HepG2 (cell line): ENCODE data around the gene COLQ. TPM values are rescaled to one million over a fixed set of nuclear protein-coding genes. Genes with fewer than 3 reads are reported as not detected.

Experiments
- ESRRA ChIP-seq: sonication (generic); formaldehyde crosslinking; IDR thresholded peaks from 2 replicates; pipeline ENCODE4 v1.5.1; 2020; ENCODE audit warnings: mild to moderate bottlenecking, low read depth, missing genetic modification reagents
- HMGA1 ChIP-seq: sonication (generic); formaldehyde crosslinking; conservative IDR thresholded peaks from 2 replicates; pipeline ENCODE4 v1.4.0; 2020; ENCODE audit warnings: missing genetic modification reagents
- ISX ChIP-seq: sonication (generic); formaldehyde crosslinking; conservative IDR thresholded peaks from 2 replicates; pipeline ENCODE4 v1.5.0; 2020; ENCODE audit warnings: missing genetic modification reagents
- KDM2A ChIP-seq: sonication (generic); formaldehyde crosslinking; IDR thresholded peaks from 2 replicates; pipeline ENCODE4 v1.4.0; 2020; ENCODE audit warnings: low read depth, missing genetic modification reagents, borderline replicate concordance
- NAIF1 ChIP-seq: sonication (generic); formaldehyde crosslinking; IDR thresholded peaks from 2 replicates; pipeline ENCODE4 v1.5.0; 2020; ENCODE audit warnings: mild to moderate bottlenecking, missing genetic modification reagents, borderline replicate concordance
- NFYC ChIP-seq: IDR thresholded peaks from 2 replicates; pipeline ENCODE4 v1.6.1; 2016; ENCODE audit warnings: missing genetic modification reagents, missing compliant biosample characterization
- NR3C1 ChIP-seq: sonication (generic); formaldehyde crosslinking; IDR thresholded peaks from 2 replicates; pipeline ENCODE4 v1.4.0; 2020; ENCODE audit warnings: missing genetic modification reagents
- POLR2AphosphoS5 ChIP-seq: IDR thresholded peaks from 2 replicates; pipeline ENCODE4 v1.6.1; 2012; ENCODE audit warnings: low read depth, low read length
- PREB ChIP-seq: sonication (generic); formaldehyde crosslinking; IDR thresholded peaks from 2 replicates; pipeline ENCODE4 v1.4.0; 2020; ENCODE audit warnings: missing genetic modification reagents
- RBM22 ChIP-seq: fragments of 200-400 bp; formaldehyde crosslinking; optimal IDR thresholded peaks from 2 replicates; pipeline ENCODE3; 2017; ENCODE audit warnings: mild to moderate bottlenecking, low read length, moderate library complexity
- ZNF350 ChIP-seq: sonication (generic); formaldehyde crosslinking; IDR thresholded peaks from 2 replicates; pipeline ENCODE4 v1.4.0; 2020; ENCODE audit warnings: mild to moderate bottlenecking, low read depth, missing genetic modification reagents, borderline replicate concordance
- ZNF598 ChIP-seq: sonication (generic); formaldehyde crosslinking; IDR thresholded peaks from 2 replicates; pipeline ENCODE4 v1.5.1; 2020; ENCODE audit warnings: mild to moderate bottlenecking, missing genetic modification reagents, borderline replicate concordance
- ZNF709 ChIP-seq: sonication (generic); formaldehyde crosslinking; IDR thresholded peaks from 2 replicates; pipeline ENCODE4 v1.5.0; 2020; ENCODE audit warnings: mild to moderate bottlenecking, missing genetic modification reagents
- ZNF761 ChIP-seq: sonication (generic); formaldehyde crosslinking; conservative IDR thresholded peaks from 2 replicates; pipeline ENCODE4 v1.4.0; 2020; ENCODE audit warnings: mild to moderate bottlenecking, missing genetic modification reagents
- ZNF841 ChIP-seq: sonication (generic); formaldehyde crosslinking; IDR thresholded peaks from 2 replicates; pipeline ENCODE4 v1.8.1; 2023; ENCODE audit warnings: missing genetic modification reagents, borderline replicate concordance
- polyA plus RNA-seq, 8 experiments: library from polyadenylated mRNA; depleted of rRNA in 3 of 8; stranded (reverse) in 7 of 8; unstranded in 1 of 8; fragments of >200 nt; fragmentation: Illumina TruSeq in 4 of 8; extraction: Trizol in 4 of 8; gene quantifications; 2 replicates each; pipeline versions ENCODE4 v1.2.1 to v1.2.3, GENCODE V29; 2011 to 2016; ENCODE audit warnings: low read depth in 4 of 8, missing spikeins in 1 of 8, mixed read lengths in 1 of 8; ENCODE audit not compliant: insufficient read depth in 1 of 8
- total RNA-seq, 5 experiments: library from RNA; depleted of rRNA; stranded (reverse); fragments of >200 nt; fragmentation: Illumina TruSeq; extraction: Trizol; gene quantifications; 2 replicates each; pipeline ENCODE4 v1.2.3, GENCODE V29; 2016; ENCODE audit warnings: low read depth in 1 of 5
- TF ChIP-seq, protein P1 (sequence below): sonication (generic); formaldehyde crosslinking; IDR thresholded peaks from 2 replicates; pipeline ENCODE4 v1.5.0; 2020; ENCODE audit warnings: mild to moderate bottlenecking, missing genetic modification reagents

Gene COLQ
- total and polyA plus RNA-seq, 2 of the 13 experiments (the other 11 are each of a cell fraction or from before 2014, with no cell fraction given): 0.31 to 0.46 TPM

DNA sequence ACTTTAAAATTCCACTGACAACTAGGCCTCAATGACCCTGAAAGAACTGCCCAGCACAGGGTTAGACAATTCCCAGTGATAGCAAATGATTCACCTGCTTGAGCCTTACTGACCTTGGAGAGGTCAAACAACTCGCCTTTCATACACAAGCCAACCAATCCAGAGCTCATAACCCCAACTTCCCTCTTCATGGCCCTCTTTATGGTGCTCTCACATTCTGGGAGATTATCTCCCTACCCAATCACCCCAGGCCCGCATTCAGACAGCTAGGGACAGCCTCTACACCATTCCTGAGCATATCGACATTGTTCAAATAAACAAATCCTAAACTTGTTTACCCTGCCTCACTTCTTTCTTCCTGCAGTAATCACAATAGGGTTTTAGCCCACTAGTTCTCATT, 32.2 kb upstream of the COLQ start (continued):
- TF ChIP-seq PREB (CRISPR knock-in tag) (no peak), KDM2A (no peak), ZNF598 (CRISPR knock-in tag) (no peak), HMGA1 (CRISPR knock-in tag) (no peak), NFYC (CRISPR knock-in tag) (peak; percentile 35; the same call in 1 of the 2 replicates), ZNF761 (CRISPR knock-in tag) (no peak), ZNF350 (CRISPR knock-in tag) (no peak), ISX (CRISPR knock-in tag) (no peak), ESRRA (CRISPR knock-in tag) (peak; percentile 91), RBM22 (no peak), POLR2AphosphoS5 (no peak), NR3C1 (CRISPR knock-in tag) (no peak), ZNF709 (CRISPR knock-in tag) (0 out of 2 replicates have a peak, but pooled peaks have one; percentile 20), ZNF841 (CRISPR knock-in tag) (no peak), NAIF1 (CRISPR knock-in tag) (no peak)
- TF ChIP-seq, protein P1, sequence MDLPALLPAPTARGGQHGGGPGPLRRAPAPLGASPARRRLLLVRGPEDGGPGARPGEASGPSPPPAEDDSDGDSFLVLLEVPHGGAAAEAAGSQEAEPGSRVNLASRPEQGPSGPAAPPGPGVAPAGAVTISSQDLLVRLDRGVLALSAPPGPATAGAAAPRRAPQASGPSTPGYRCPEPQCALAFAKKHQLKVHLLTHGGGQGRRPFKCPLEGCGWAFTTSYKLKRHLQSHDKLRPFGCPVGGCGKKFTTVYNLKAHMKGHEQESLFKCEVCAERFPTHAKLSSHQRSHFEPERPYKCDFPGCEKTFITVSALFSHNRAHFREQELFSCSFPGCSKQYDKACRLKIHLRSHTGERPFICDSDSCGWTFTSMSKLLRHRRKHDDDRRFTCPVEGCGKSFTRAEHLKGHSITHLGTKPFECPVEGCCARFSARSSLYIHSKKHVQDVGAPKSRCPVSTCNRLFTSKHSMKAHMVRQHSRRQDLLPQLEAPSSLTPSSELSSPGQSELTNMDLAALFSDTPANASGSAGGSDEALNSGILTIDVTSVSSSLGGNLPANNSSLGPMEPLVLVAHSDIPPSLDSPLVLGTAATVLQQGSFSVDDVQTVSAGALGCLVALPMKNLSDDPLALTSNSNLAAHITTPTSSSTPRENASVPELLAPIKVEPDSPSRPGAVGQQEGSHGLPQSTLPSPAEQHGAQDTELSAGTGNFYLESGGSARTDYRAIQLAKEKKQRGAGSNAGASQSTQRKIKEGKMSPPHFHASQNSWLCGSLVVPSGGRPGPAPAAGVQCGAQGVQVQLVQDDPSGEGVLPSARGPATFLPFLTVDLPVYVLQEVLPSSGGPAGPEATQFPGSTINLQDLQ: no peak
